CD4-positive, alpha-beta memory T cell (primary cell): ENCODE results near the gene MAPK9. TPM values are rescaled to one million over a fixed set of nuclear protein-coding genes. Genes with fewer than 3 reads are reported as not detected.

Source experiments
- CTCF ChIA-PET: fragments of 350-600 bp; sonication (Branson Sonifier 250); formaldehyde crosslinking; loops from one replicate; lab custom pipeline; 2021; ENCODE audit warnings: inconsistent platforms; ENCODE audit not compliant: partially characterized antibody; lab: Charles Lee
- POLR2A ChIA-PET: fragments of 350-600 bp; sonication (Branson Sonifier 250); formaldehyde crosslinking; loops from one replicate; lab custom pipeline; 2021; ENCODE audit not compliant: partially characterized antibody; lab: Charles Lee
- DNase-seq, 5 donors: peaks; one replicate each; pipeline versions ENCODE4 v3.0.0 to v3.0.0-alpha.2; 2020 to 2022; ENCODE audit warnings: mixed read lengths in 1 of 5
- H3K27ac ChIP-seq: one replicate; pipeline ENCODE4 v1.7.0; 2013; ENCODE audit warnings: low read depth, low read length
- H3K27me3 ChIP-seq: 2 replicates; pipeline ENCODE4 v1.7.0; 2013; ENCODE audit warnings: mild to moderate bottlenecking, low read length, moderate library complexity; ENCODE audit not compliant: insufficient read depth
- H3K36me3 ChIP-seq: 2 replicates; pipeline ENCODE4 v1.7.0; 2013; ENCODE audit warnings: mild to moderate bottlenecking, low read length, moderate library complexity; ENCODE audit not compliant: insufficient read depth
- H3K4me1 ChIP-seq: 2 replicates; pipeline ENCODE4 v1.7.0; 2013; ENCODE audit warnings: mild to moderate bottlenecking, low read length, moderate library complexity; ENCODE audit not compliant: insufficient read depth
- H3K4me3 ChIP-seq, 2 donors: one replicate each; pipeline ENCODE4 v1.7.0; 2013; ENCODE audit warnings: low read length in 2 of 2, mild to moderate bottlenecking in 1 of 2
- H3K9me3 ChIP-seq, 2 donors: one replicate each; pipeline ENCODE4 v1.7.0; 2013; ENCODE audit warnings: low read length in 2 of 2, control low read depth in 1 of 2; ENCODE audit not compliant: control insufficient read depth in 1 of 2
- H3K27ac Mint-ChIP-seq, 7 donors: one replicate each; pipeline ENCODE4 v1.8.0; 2020 to 2021; ENCODE audit warnings: mixed read lengths in 7 of 7, mild to moderate bottlenecking in 6 of 7, inconsistent platforms in 3 of 7, moderate library complexity in 3 of 7
- H3K27me3 Mint-ChIP-seq, 2 donors: one replicate each; pipeline ENCODE4 v1.8.0; 2020 to 2021; ENCODE audit warnings: mixed read lengths in 2 of 2
- H3K36me3 Mint-ChIP-seq, 2 donors: one replicate each; pipeline ENCODE4 v1.8.0; 2020 to 2021; ENCODE audit warnings: mixed read lengths in 2 of 2, inconsistent platforms in 1 of 2, mild to moderate bottlenecking in 1 of 2
- H3K4me1 Mint-ChIP-seq, 4 donors: one replicate each; pipeline ENCODE4 v1.8.0; 2020 to 2021; ENCODE audit warnings: mixed read lengths in 4 of 4, mild to moderate bottlenecking in 1 of 4
- H3K4me3 Mint-ChIP-seq, 8 donors: one replicate each; pipeline ENCODE4 v1.8.0; 2020 to 2021; ENCODE audit warnings: mixed read lengths in 8 of 8, mild to moderate bottlenecking in 7 of 8, moderate library complexity in 6 of 8, inconsistent platforms in 3 of 8
- H3K9me3 Mint-ChIP-seq, 8 donors: one replicate each; pipeline ENCODE4 v1.8.0; 2020 to 2021; ENCODE audit warnings: mixed read lengths in 8 of 8, mild to moderate bottlenecking in 5 of 8, inconsistent platforms in 3 of 8, moderate library complexity in 1 of 8
- intact Hi-C: fragments of 100-400 bp; cut with micrococcal nuclease; formaldehyde crosslinking; loops from one replicate; pipeline ENCODE4 v1.15.1; 2023
- polyA plus RNA-seq, 2 donors: library from polyadenylated mRNA; unstranded; fragments of 300-500 nt; fragmentation: Illumina TruSeq; gene quantifications; one replicate each; pipeline ENCODE4 v1.2.3, GENCODE V29; 2021
- total RNA-seq, 2 experiments: library from RNA; stranded (reverse); gene quantifications; one replicate each; pipeline ENCODE4 v1.2.3, GENCODE V29; 2021

Gene MAPK9
- total and polyA plus RNA-seq, 4 experiments from 2014 or later, result 21.8 to 39.1 (median 35.1) TPM

GRCh38 chr5:180208435-180209081 lies 83.3 kb downstream of the MAPK9 start:
- no peak overlapping the region for H3K27ac Mint-ChIP-seq
- Histone ChIP-seq H3K4me1 (peaks cover 6% of the 10 kb centered on the region), H3K4me3 (no peak overlapping the region), H3K27ac (no peak overlapping the region), H3K36me3 (no peaks in the 10 kb centered on the region), H3K9me3 (no peaks in the 10 kb centered on the region), H3K27me3 (peaks cover 14% of the 10 kb centered on the region)
- intact Hi-C loops, result loop anchor here (10.0 kb wide), 1 partner anchor 106 kb away; no protein-coding TSS in a partner anchor
- H3K27me3 Mint-ChIP-seq, result peaks cover 33 to 36% of the 10 kb centered on the region in 2 donors
- POLR2A ChIA-PET, result no interaction called here
- peaks cover 0 to 1% (median 0%) of the 10 kb centered on the region in 8 donors for H3K9me3 Mint-ChIP-seq
- H3K4me3 Mint-ChIP-seq, result peak overlapping the region; percentile 5 to 68 (median 57)
- no peaks in the 10 kb centered on the region for H3K36me3 Mint-ChIP-seq
- no peak for DNase-seq
- CTCF ChIA-PET, result no interaction called here
- H3K4me1 Mint-ChIP-seq, result peaks cover 4 to 11% (median 6%) of the 10 kb centered on the region in 4 donors

DNA sequence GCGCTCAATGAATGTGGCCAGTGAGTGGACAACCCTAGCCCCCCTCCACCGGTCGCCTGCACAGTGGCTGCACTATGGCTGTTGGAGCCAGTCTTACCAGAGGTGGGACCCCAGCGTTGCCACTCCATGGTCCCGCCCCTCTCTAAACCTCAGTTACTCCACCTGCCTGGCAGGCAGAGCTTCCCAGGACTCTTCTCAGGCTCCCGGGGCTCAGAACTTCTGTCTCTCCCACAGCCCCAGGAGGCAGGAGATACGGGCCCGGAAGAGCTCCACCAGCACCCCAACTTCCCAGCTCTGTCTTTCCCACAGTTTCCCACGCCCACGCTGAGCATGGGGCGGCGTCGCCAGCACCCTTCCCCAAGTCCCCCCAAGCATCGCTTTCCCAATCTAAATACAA lies 83.8 kb downstream of the MAPK9 start:
- Mint-ChIP-seq H3K27me3 (peaks cover 33 to 36% of the 10 kb centered on the region in 2 donors), H3K27ac (no peak overlapping the region), H3K4me1 (peaks cover 4 to 11% (median 6%) of the 10 kb centered on the region in 4 donors), H3K36me3 (no peaks in the 10 kb centered on the region), H3K4me3 (peak overlapping the region; percentile 5 to 68 (median 57)), H3K9me3 (peaks cover 0 to 1% (median 0%) of the 10 kb centered on the region in 8 donors)
- DNase-seq, result no peak
- Histone ChIP-seq H3K27me3 (peaks cover 14% of the 10 kb centered on the region), H3K4me3 (no peak overlapping the region), H3K9me3 (no peaks in the 10 kb centered on the region), H3K4me1 (peaks cover 6% of the 10 kb centered on the region), H3K36me3 (no peaks in the 10 kb centered on the region), H3K27ac (no peak overlapping the region)
- POLR2A ChIA-PET, result no interaction called here
- CTCF ChIA-PET, result no interaction called here
- intact Hi-C loops, result loop anchor here (10.0 kb wide), 1 partner anchor 107 kb away; no protein-coding TSS in a partner anchor

DNA sequence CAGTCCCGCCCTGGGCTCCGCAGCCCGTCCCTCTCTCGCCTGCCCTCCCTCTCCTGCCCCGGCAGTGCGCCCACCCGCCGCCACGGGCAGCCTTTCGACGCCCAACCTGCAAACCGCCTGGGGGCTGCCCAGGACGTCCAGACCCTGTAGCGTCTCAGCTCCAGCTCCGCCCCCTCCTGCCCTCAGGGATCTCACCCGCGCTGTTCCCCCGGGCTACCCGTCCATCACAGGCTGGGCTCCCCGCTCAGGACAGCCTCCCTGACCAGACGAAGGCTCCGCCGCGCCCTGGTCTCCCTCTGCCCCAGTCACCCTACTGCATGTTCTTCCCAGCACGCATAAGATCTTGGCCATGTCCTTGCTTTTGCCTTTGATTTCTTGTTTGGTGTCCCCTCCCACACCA lies 84.3 kb downstream of the MAPK9 start:
- Histone ChIP-seq H3K27me3 (peaks cover 14% of the 10 kb centered on the region), H3K9me3 (no peaks in the 10 kb centered on the region), H3K4me3 (no peak overlapping the region), H3K36me3 (no peaks in the 10 kb centered on the region), H3K27ac (no peak overlapping the region), H3K4me1 (peaks cover 6% of the 10 kb centered on the region)
- ChIA-PET CTCF (no interaction called here), POLR2A (no interaction called here)
- Mint-ChIP-seq H3K36me3 (no peaks in the 10 kb centered on the region), H3K4me3 (peak overlapping the region in 4 of 8 donors; percentile 17 to 60 (median 50)), H3K27me3 (peaks cover 33 to 36% of the 10 kb centered on the region in 2 donors), H3K4me1 (peaks cover 4 to 11% (median 6%) of the 10 kb centered on the region in 4 donors), H3K27ac (peak overlapping the region in 1 of 7 donors; percentile 19), H3K9me3 (peaks cover 0 to 1% (median 0%) of the 10 kb centered on the region in 8 donors)
- intact Hi-C loops, result loop anchor here (10.0 kb wide), 1 partner anchor 107 kb away; no protein-coding TSS in a partner anchor
- DNase-seq, result no peak

DNA sequence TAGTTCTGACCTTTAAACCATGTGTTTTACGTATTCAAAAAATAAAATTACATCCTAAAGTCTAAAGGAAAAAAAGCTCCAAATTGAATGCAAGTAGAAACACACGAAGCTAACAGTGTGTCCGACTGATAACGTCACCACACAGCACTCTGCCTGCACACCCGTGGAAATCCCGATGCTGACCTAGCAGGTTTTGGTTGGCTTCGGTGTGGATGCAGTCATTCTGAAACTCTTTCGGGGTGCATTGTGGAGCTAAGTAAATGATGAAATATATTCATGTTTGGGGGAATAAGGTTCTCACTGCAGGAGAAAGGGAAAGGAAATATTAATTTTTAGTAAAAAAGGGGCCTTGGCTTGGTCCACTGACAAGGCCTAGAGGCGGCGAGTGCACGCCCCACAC lies 84.9 kb downstream of the MAPK9 start:
- peak overlapping the region in 2 of 8 donors; percentile 27 to 29 for H3K4me3 Mint-ChIP-seq
- no peak overlapping the region for H3K27ac Mint-ChIP-seq
- Histone ChIP-seq H3K27me3 (peaks cover 14% of the 10 kb centered on the region), H3K27ac (no peak overlapping the region), H3K4me1 (peaks cover 6% of the 10 kb centered on the region), H3K9me3 (no peaks in the 10 kb centered on the region), H3K4me3 (no peak overlapping the region), H3K36me3 (no peaks in the 10 kb centered on the region)
- intact Hi-C loops, result loop anchor here (10.0 kb wide), 1 partner anchor 108 kb away; no protein-coding TSS in a partner anchor
- ChIA-PET POLR2A (no interaction called here), CTCF (interaction anchor here (0.8 kb wide), 1 partner anchor 10 kb away, joined by 3 read pairs; no protein-coding TSS in a partner anchor)
- no peaks in the 10 kb centered on the region for H3K36me3 Mint-ChIP-seq
- peaks cover 4 to 11% (median 6%) of the 10 kb centered on the region in 4 donors for H3K4me1 Mint-ChIP-seq
- peaks cover 32 to 34% of the 10 kb centered on the region in 2 donors for H3K27me3 Mint-ChIP-seq
- no peak for DNase-seq
- peaks cover 0 to 1% (median 0%) of the 10 kb centered on the region in 8 donors for H3K9me3 Mint-ChIP-seq

- Histone ChIP-seq H3K4me3 (no peak overlapping the region), H3K36me3 (no peaks in the 10 kb centered on the region), H3K4me1 (peaks cover 6% of the 10 kb centered on the region), H3K27ac (no peak overlapping the region), H3K9me3 (no peaks in the 10 kb centered on the region), H3K27me3 (peaks cover 14% of the 10 kb centered on the region)
- peaks cover 4 to 11% (median 6%) of the 10 kb centered on the region in 4 donors for H3K4me1 Mint-ChIP-seq
- ChIA-PET CTCF (no interaction called here), POLR2A (no interaction called here)
- intact Hi-C loops, result loop anchor here (10.0 kb wide), 1 partner anchor 109 kb away; no protein-coding TSS in a partner anchor
- no peak overlapping the region for H3K27ac Mint-ChIP-seq
- H3K9me3 Mint-ChIP-seq, result no peaks in the 10 kb centered on the region
- H3K4me3 Mint-ChIP-seq, result no peak overlapping the region
- no peaks in the 10 kb centered on the region for H3K36me3 Mint-ChIP-seq
- peaks cover 25 to 33% of the 10 kb centered on the region in 2 donors for H3K27me3 Mint-ChIP-seq
- DNase-seq, result no peak
Observed at GRCh38 chr5:180205916-180206315, 86.0 kb downstream of the MAPK9 start.

DNA sequence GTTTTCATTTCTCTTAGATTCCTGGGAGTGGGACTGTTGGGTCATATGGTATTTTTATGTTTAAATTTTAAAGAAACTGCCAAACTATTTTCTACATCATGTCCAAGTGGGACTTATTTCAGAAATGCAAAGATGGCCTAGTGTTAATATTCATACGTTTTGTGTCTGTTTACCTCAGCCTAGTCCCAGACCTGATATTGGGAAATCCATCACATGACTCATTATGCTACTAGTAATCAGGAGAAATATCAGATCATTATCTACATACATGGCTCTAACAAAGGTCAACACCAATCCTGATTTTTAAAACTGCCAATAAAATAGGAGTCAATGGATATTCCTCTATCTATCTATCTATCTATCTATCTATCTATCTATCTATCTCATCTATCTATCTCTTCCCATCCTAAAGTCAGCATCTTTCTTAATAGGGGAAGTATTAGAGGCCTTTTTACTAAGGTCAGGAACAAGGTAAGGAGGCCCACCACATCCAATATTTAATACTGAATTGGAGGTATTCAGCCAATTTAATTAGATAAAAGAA lies 87.5 kb downstream of the MAPK9 start:
- ChIA-PET POLR2A (no interaction called here), CTCF (no interaction called here)
- Histone ChIP-seq H3K4me1 (peaks cover 6% of the 10 kb centered on the region), H3K27me3 (peaks cover 11% of the 10 kb centered on the region), H3K9me3 (no peaks in the 10 kb centered on the region), H3K27ac (no peak overlapping the region), H3K36me3 (no peaks in the 10 kb centered on the region), H3K4me3 (no peak overlapping the region)
- intact Hi-C loops, result loop anchor here (10.0 kb wide), 1 partner anchor 110 kb away; no protein-coding TSS in a partner anchor
- DNase-seq, result no peak
- Mint-ChIP-seq H3K36me3 (no peaks in the 10 kb centered on the region), H3K9me3 (no peaks in the 10 kb centered on the region), H3K27me3 (peaks cover 18 to 32% of the 10 kb centered on the region in 2 donors), H3K27ac (no peak overlapping the region), H3K4me3 (no peak overlapping the region), H3K4me1 (peaks cover 4 to 7% (median 6%) of the 10 kb centered on the region in 4 donors)

GRCh38 chr5:180202939-180203573 lies 88.8 kb downstream of the MAPK9 start:
- Histone ChIP-seq H3K27me3 (peaks cover 5% of the 10 kb centered on the region), H3K4me1 (peaks cover under 1% of the 10 kb centered on the region), H3K4me3 (no peak overlapping the region), H3K27ac (no peak overlapping the region), H3K36me3 (no peaks in the 10 kb centered on the region), H3K9me3 (no peaks in the 10 kb centered on the region)
- Mint-ChIP-seq H3K27me3 (peaks cover 16 to 35% of the 10 kb centered on the region in 2 donors), H3K36me3 (no peaks in the 10 kb centered on the region), H3K4me3 (no peak overlapping the region), H3K9me3 (peaks cover 0 to 3% (median 0%) of the 10 kb centered on the region in 8 donors), H3K4me1 (peaks cover 0 to 3% (median 1%) of the 10 kb centered on the region in 4 donors), H3K27ac (peak overlapping the region in 1 of 7 donors; percentile 55)
- no peak for DNase-seq
- ChIA-PET POLR2A (no interaction called here), CTCF (interaction anchor here (1.8 kb wide), 1 partner anchor 126 kb away, joined by 5 read pairs; no protein-coding TSS in a partner anchor)
- intact Hi-C loops, result loop anchor here (10.0 kb wide), 1 partner anchor 112 kb away; no protein-coding TSS in a partner anchor
